CD4-positive, CD25-positive, alpha-beta regulatory T cell (primary cell): Measurements from ENCODE around the gene TFCP2L1. TPM values are rescaled to one million over a fixed set of nuclear protein-coding genes. Genes with fewer than 3 reads are reported as not detected.

Experiments
- ATAC-seq, 2 donors: fragments of 150-1000 bp; cut with Tn5 transposase; one replicate each; pipeline ENCODE4 v1.10.0; 2021; ENCODE audit warnings: low read depth in 2 of 2, moderate number of reproducible peaks in 2 of 2, moderate library complexity in 1 of 2
- DNase-seq, 3 donors: peaks; one replicate each; pipeline versions ENCODE4 v3.0.0 to v3.0.0-alpha.2; 2012 to 2022; ENCODE audit warnings: mixed read lengths in 1 of 3
- H3K27ac ChIP-seq: one replicate; pipeline ENCODE4 v1.7.0; 2013; ENCODE audit warnings: mild to moderate bottlenecking, low read length; ENCODE audit not compliant: insufficient read depth, poor library complexity, severe bottlenecking
- H3K27me3 ChIP-seq: one replicate; pipeline ENCODE4 v1.7.0; 2013; ENCODE audit warnings: low read length; ENCODE audit not compliant: control insufficient read depth, insufficient read depth
- H3K36me3 ChIP-seq: one replicate; pipeline ENCODE4 v1.7.0; 2013; ENCODE audit warnings: mild to moderate bottlenecking, low read length, moderate library complexity; ENCODE audit not compliant: control insufficient read depth, insufficient read depth
- H3K4me1 ChIP-seq: 2 replicates; pipeline ENCODE4 v1.7.0; 2013; ENCODE audit warnings: mild to moderate bottlenecking, low read length; ENCODE audit not compliant: insufficient read depth, control insufficient read depth, poor library complexity, severe bottlenecking
- H3K4me3 ChIP-seq: one replicate; pipeline ENCODE4 v1.7.0; 2013; ENCODE audit warnings: low read depth, mild to moderate bottlenecking, low read length, moderate library complexity
- H3K9me3 ChIP-seq, 2 experiments: 1 replicate in 1 of 2; 2 replicates in 1 of 2; pipeline ENCODE4 v1.7.0; 2013; ENCODE audit warnings: low read length in 2 of 2, mild to moderate bottlenecking in 1 of 2, moderate library complexity in 1 of 2; ENCODE audit not compliant: control insufficient read depth in 2 of 2
- H3K27ac Mint-ChIP-seq, 3 donors: one replicate each; pipeline ENCODE4 v1.8.0; 2020 to 2022; ENCODE audit warnings: mild to moderate bottlenecking in 3 of 3, mixed read lengths in 3 of 3, moderate library complexity in 2 of 3
- H3K27me3 Mint-ChIP-seq: one replicate; pipeline ENCODE4 v1.8.0; 2022; ENCODE audit warnings: mild to moderate bottlenecking, mixed read lengths
- H3K36me3 Mint-ChIP-seq: one replicate; pipeline ENCODE4 v1.8.0; 2020; ENCODE audit warnings: mixed read lengths
- H3K4me1 Mint-ChIP-seq, 4 donors: one replicate each; pipeline ENCODE4 v1.8.0; 2020 to 2022; ENCODE audit warnings: mixed read lengths in 4 of 4, mild to moderate bottlenecking in 1 of 4
- H3K4me3 Mint-ChIP-seq, 4 donors: one replicate each; pipeline ENCODE4 v1.8.0; 2020 to 2022; ENCODE audit warnings: mild to moderate bottlenecking in 4 of 4, mixed read lengths in 4 of 4, moderate library complexity in 3 of 4
- H3K9me3 Mint-ChIP-seq, 7 donors: one replicate each; pipeline ENCODE4 v1.8.0; 2020 to 2022; ENCODE audit warnings: mixed read lengths in 7 of 7, mild to moderate bottlenecking in 3 of 7, moderate library complexity in 2 of 7
- polyA plus RNA-seq, 4 donors: library from polyadenylated mRNA; unstranded; fragments of 300-500 nt; fragmentation: Illumina TruSeq; gene quantifications; one replicate each; pipeline ENCODE4 v1.2.3, GENCODE V29; 2021
- total RNA-seq: library from RNA; stranded (reverse); gene quantifications from one replicate; pipeline ENCODE4 v1.2.3, GENCODE V29; 2022

The TFCP2L1 gene
- total and polyA plus RNA-seq, 5 donors from 2014 or later = 0.05 TPM; not detected in 4

- Mint-ChIP-seq H3K36me3 (no peaks in the 10 kb centered on the region), H3K27me3 (no peaks in the 10 kb centered on the region), H3K9me3 (peaks cover 0 to 1% (median 0%) of the 10 kb centered on the region in 7 donors), H3K4me3 (no peak overlapping the region), H3K4me1 (no peaks in the 10 kb centered on the region), H3K27ac (no peak overlapping the region)
- Histone ChIP-seq H3K36me3 (no peaks in the 10 kb centered on the region), H3K27ac (no peak overlapping the region), H3K27me3 (no peaks in the 10 kb centered on the region), H3K4me1 (no peaks in the 10 kb centered on the region), H3K9me3 (no peaks in the 10 kb centered on the region), H3K4me3 (no peak overlapping the region)
- DNase-seq (no peak), ATAC-seq (no peak)
Observed at GRCh38 chr2:121187351-121187981, 97.5 kb downstream of the TFCP2L1 start.

GRCh38 chr2:121186261-121186660 lies 98.7 kb downstream of the TFCP2L1 start:
- H3K27me3 Mint-ChIP-seq = no peaks in the 10 kb centered on the region
- no peaks in the 10 kb centered on the region for H3K4me1 Mint-ChIP-seq
- Histone ChIP-seq H3K9me3 (no peaks in the 10 kb centered on the region), H3K4me3 (no peak overlapping the region), H3K27me3 (no peaks in the 10 kb centered on the region), H3K36me3 (no peaks in the 10 kb centered on the region), H3K27ac (no peak overlapping the region), H3K4me1 (no peaks in the 10 kb centered on the region)
- H3K4me3 Mint-ChIP-seq = no peak overlapping the region
- no peak for DNase-seq
- H3K27ac Mint-ChIP-seq = no peak overlapping the region
- H3K9me3 Mint-ChIP-seq = peaks cover 0 to 1% (median 0%) of the 10 kb centered on the region in 7 donors
- H3K36me3 Mint-ChIP-seq = no peaks in the 10 kb centered on the region
- no peak for ATAC-seq

DNA sequence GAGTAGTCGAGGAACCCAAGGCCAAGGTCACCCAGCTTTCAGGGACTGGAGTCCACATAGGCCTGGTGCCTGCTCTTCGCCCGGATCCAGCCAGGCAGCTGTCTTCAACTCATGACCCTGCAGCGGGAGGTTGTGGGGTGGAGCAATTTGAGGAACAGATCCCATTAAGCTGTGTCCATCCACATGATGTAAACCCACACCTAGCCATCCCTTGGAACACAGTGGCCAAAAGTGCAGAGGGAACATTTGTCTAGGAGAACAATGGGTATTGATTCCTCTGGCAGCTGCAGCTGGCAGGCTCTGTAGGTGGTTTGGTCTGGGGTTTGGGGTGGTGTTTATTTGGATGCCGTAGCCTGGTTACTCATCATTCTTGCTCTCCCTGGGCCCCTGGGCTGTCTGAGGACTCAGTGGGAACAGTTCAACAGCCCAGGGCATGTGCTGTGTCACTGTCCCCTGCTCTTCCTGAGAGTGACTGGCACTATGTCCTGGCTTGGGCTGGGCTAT lies 99.4 kb downstream of the TFCP2L1 start:
- no peak for DNase-seq
- H3K4me1 Mint-ChIP-seq = no peaks in the 10 kb centered on the region
- no peaks in the 10 kb centered on the region for H3K36me3 Mint-ChIP-seq

DNA sequence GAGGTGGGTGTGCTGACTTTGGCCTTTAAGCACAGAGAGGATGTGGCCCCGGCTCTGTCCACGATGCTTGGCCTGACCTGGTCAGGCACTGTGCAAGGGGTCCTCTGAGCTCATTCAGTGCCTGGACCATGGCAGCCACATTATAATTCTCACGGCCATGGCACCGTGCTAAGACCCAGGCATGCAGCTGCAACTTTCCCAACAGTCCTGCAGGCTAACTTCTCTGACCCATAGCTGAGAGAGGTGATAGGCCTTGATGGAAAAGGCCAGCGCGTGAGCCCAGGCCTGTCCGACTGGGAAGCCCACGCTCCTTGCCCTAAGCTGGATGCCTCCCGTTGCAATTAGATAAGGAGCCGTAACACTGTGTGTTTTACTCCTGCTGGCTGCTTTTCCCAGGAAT lies 99.9 kb downstream of the TFCP2L1 start:
- DNase-seq = no peak
- Histone ChIP-seq H3K36me3 (no peaks in the 10 kb centered on the region), H3K9me3 (no peaks in the 10 kb centered on the region), H3K4me3 (no peak overlapping the region), H3K27me3 (no peaks in the 10 kb centered on the region), H3K4me1 (no peaks in the 10 kb centered on the region), H3K27ac (no peak overlapping the region)
- no peak for ATAC-seq
- Mint-ChIP-seq H3K27ac (no peak overlapping the region), H3K4me3 (no peak overlapping the region), H3K27me3 (no peaks in the 10 kb centered on the region), H3K36me3 (no peaks in the 10 kb centered on the region), H3K9me3 (peaks cover 0 to 1% (median 0%) of the 10 kb centered on the region in 7 donors), H3K4me1 (no peaks in the 10 kb centered on the region)

More for the DNA sequence above, 99.4 kb downstream of the TFCP2L1 start:
- Histone ChIP-seq H3K27me3 (no peaks in the 10 kb centered on the region), H3K36me3 (no peaks in the 10 kb centered on the region), H3K9me3 (no peaks in the 10 kb centered on the region), H3K4me3 (no peak overlapping the region), H3K4me1 (no peaks in the 10 kb centered on the region), H3K27ac (no peak overlapping the region)
- no peak for ATAC-seq
- H3K27ac Mint-ChIP-seq = no peak overlapping the region
- no peaks in the 10 kb centered on the region for H3K27me3 Mint-ChIP-seq
- peaks cover 0 to 1% (median 0%) of the 10 kb centered on the region in 7 donors for H3K9me3 Mint-ChIP-seq
- no peak overlapping the region for H3K4me3 Mint-ChIP-seq

- Histone ChIP-seq H3K36me3 (no peaks in the 10 kb centered on the region), H3K9me3 (no peaks in the 10 kb centered on the region), H3K27me3 (no peaks in the 10 kb centered on the region), H3K4me3 (no peak overlapping the region), H3K4me1 (no peaks in the 10 kb centered on the region), H3K27ac (no peak overlapping the region)
- H3K27me3 Mint-ChIP-seq = no peaks in the 10 kb centered on the region
- H3K4me1 Mint-ChIP-seq = no peaks in the 10 kb centered on the region
- peaks cover 0 to 2% (median 0%) of the 10 kb centered on the region in 7 donors for H3K9me3 Mint-ChIP-seq
- H3K27ac Mint-ChIP-seq = no peak overlapping the region
- DNase-seq (no peak), ATAC-seq (no peak)
- no peak overlapping the region for H3K4me3 Mint-ChIP-seq
- no peaks in the 10 kb centered on the region for H3K36me3 Mint-ChIP-seq
Observed at GRCh38 chr2:121184248-121184862, 100.6 kb downstream of the TFCP2L1 start.

DNA sequence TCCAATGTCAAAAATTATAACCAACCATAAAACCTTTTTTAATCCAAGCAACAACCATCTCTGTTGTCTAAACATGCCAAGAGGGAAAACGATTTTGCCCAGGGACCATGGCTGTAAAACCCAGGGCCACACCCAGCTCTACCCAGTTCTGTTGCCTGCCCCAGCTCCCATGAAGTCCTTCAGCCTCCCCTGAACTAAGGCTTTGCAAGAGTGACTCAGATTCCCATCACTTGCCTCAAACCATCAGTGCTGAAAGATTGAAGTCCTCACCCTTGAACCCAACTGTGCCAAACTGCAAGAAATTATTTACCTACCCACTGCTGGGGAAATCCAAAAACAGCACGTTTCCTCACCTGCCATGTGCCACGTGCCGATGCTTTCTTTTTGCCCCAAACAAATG lies 102.5 kb downstream of the TFCP2L1 start:
- Histone ChIP-seq H3K4me1 (no peaks in the 10 kb centered on the region), H3K9me3 (no peaks in the 10 kb centered on the region), H3K27me3 (no peaks in the 10 kb centered on the region), H3K27ac (no peak overlapping the region), H3K36me3 (no peaks in the 10 kb centered on the region), H3K4me3 (no peak overlapping the region)
- no peak overlapping the region for H3K27ac Mint-ChIP-seq
- H3K4me1 Mint-ChIP-seq = no peaks in the 10 kb centered on the region
- no peaks in the 10 kb centered on the region for H3K36me3 Mint-ChIP-seq
- no peak for ATAC-seq
- H3K27me3 Mint-ChIP-seq = no peaks in the 10 kb centered on the region
- H3K4me3 Mint-ChIP-seq = no peak overlapping the region
- H3K9me3 Mint-ChIP-seq = peaks cover 0 to 3% (median 0%) of the 10 kb centered on the region in 7 donors
- DNase-seq = no peak

- Mint-ChIP-seq H3K4me3 (no peak overlapping the region), H3K9me3 (peaks cover 0 to 4% (median 0%) of the 10 kb centered on the region in 7 donors), H3K27me3 (peaks cover 4% of the 10 kb centered on the region), H3K4me1 (no peaks in the 10 kb centered on the region), H3K27ac (no peak overlapping the region), H3K36me3 (no peaks in the 10 kb centered on the region)
- Histone ChIP-seq H3K36me3 (no peaks in the 10 kb centered on the region), H3K4me3 (no peak overlapping the region), H3K9me3 (no peaks in the 10 kb centered on the region), H3K4me1 (no peaks in the 10 kb centered on the region), H3K27ac (no peak overlapping the region), H3K27me3 (no peaks in the 10 kb centered on the region)
- ATAC-seq (no peak), DNase-seq (no peak)
Observed at GRCh38 chr2:121179467-121179866, 105.5 kb downstream of the TFCP2L1 start.

DNA sequence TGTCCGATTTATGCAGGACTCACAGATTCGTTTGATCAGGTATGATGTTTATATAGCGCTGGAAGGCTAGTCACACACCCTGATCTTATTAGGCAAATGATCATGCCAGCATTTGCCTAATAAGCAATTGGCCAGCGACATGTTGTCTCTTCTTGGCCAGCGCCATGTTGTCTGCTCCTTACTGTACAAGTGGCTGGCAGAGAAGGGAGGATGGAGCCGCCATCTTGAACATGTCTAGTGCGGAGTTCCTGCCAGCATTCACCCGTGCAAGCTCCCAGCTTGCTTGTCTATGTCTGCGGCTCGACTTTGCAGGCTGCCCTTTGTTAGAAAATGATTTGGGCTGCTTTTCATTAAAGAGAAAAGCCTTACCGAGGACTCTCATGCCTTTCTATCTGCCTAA lies 106.3 kb downstream of the TFCP2L1 start:
- no peak overlapping the region for H3K27ac ChIP-seq
- Mint-ChIP-seq H3K27ac (no peak overlapping the region), H3K27me3 (peaks cover 4% of the 10 kb centered on the region), H3K4me1 (no peaks in the 10 kb centered on the region), H3K4me3 (no peak overlapping the region), H3K9me3 (peaks cover 0 to 4% (median 0%) of the 10 kb centered on the region in 7 donors), H3K36me3 (no peaks in the 10 kb centered on the region)
- no peaks in the 10 kb centered on the region for H3K4me1 ChIP-seq
- no peaks in the 10 kb centered on the region for H3K36me3 ChIP-seq
- H3K27me3 ChIP-seq = no peaks in the 10 kb centered on the region
- no peaks in the 10 kb centered on the region for H3K9me3 ChIP-seq
- H3K4me3 ChIP-seq = no peak overlapping the region
- DNase-seq = no peak
- no peak for ATAC-seq
